Activated naive CD4-positive, alpha-beta T cell treated with anti-CD3 and anti-CD28 coated beads, Interleukin-2, amount 10 ng/mL, durations not matched to agents 7 days and 5 days (primary cell): ENCODE data around the gene ZNF525.
"Not testable (repeated sequence)": the region's sequence is repeated elsewhere in the genome, so short reads cannot be mapped to it uniquely, and the experiment has no call there.

Experiments
- CTCF ChIA-PET: fragments of 350-600 bp; sonication (Branson Sonifier 250); formaldehyde crosslinking; loops from one replicate; lab custom pipeline; 2021; ENCODE audit warnings: antibody characterized with exemption; lab: Charles Lee
- DNase-seq: peaks from one replicate; pipeline ENCODE4 v3.0.0-alpha.2; 2020
- H3K27ac Mint-ChIP-seq: one replicate; pipeline ENCODE4 v1.8.0; 2021; ENCODE audit warnings: mild to moderate bottlenecking, moderate library complexity, mixed read lengths
- H3K27me3 Mint-ChIP-seq: one replicate; pipeline ENCODE4 v1.8.0; 2021; ENCODE audit warnings: mild to moderate bottlenecking, mixed read lengths
- H3K36me3 Mint-ChIP-seq: one replicate; pipeline ENCODE4 v1.8.0; 2021; ENCODE audit warnings: mixed read lengths
- H3K4me1 Mint-ChIP-seq: one replicate; pipeline ENCODE4 v1.8.0; 2021; ENCODE audit warnings: mixed read lengths
- H3K4me3 Mint-ChIP-seq: one replicate; pipeline ENCODE4 v1.8.0; 2021; ENCODE audit warnings: mild to moderate bottlenecking, moderate library complexity, mixed read lengths
- H3K9me3 Mint-ChIP-seq: one replicate; pipeline ENCODE4 v1.8.0; 2021; ENCODE audit warnings: mixed read lengths

ZNF525 gene

DNA sequence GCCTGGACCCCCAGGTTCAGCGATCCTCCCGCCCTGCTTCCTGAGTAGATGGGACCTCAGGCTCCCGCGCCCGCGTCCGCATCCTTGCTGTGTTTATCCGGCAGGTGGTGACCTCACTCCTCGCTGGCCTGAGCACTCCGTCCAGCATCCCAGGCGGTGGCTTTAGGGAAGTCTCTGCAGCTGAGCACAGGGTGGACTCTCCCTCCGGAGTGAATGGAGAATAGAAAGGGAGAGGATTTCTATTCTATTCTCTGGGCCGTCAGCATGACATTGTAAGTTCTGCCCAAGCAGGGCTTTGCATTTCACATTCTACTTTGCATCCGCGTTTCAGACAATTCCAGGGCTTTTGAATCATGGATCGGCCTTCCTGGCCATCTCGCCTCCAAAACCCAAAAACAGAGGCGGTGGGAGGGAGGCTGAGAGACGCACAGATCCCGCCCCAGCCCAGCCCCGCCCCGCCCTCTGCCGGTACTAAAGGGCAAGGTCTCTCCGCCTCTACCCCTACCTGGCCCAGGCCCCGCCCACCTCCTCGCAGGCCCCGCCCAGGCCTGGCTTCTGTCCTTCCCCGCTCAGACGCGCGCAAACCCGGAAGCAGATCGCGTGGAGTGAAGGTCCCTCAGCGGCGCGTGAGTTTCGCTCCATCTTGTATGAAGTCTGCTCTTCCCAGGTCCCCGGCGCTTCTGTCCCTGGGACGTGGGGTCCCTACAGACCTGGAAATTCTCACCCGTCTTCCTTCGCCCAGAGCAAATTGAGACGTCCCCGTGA, at the start of gene ZNF525:
Gene ZNF525 (plus strand): TSS at position 572 of the 765 bp plus-strand sequence. CDS start 6,577 bp downstream, outside the sequence.
- Mint-ChIP-seq H3K27ac (peak within 1 kb of the TSS; percentile 93), H3K27me3 (no peaks in the 10 kb centered on the region), H3K4me1 (peaks cover 32% of the 10 kb centered on the region), H3K9me3 (peaks cover 41% of the 10 kb centered on the region), H3K36me3 (peaks cover 24% of the 10 kb centered on the region), H3K4me3 (peak within 1 kb of the TSS; percentile 93)
- DNase-seq = peak; percentile 98
- CTCF ChIA-PET = no interaction called here

DNA sequence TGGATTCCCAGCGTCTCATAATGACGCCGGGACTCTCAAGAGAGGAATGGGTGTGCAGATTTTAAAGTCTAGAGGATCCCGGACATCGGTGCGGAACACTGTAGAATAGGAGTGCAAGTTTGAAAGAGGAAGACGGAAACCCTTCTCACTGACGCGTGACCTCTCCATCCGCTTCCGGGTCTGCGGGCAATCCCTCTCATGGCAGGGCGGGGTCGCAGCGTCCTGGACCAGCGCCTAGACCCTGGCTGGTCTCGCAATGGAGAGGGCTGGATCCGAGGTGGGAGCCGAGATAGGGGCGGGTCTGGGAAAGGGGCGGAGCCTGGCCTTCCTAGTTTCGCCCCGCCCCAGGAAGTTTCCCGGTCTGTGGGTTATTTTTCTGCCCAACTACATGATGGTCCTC, 36.5 kb upstream of the ZNF525 start:
- H3K4me1 Mint-ChIP-seq = peaks cover 19% of the 10 kb centered on the region
- H3K27me3 Mint-ChIP-seq = no peaks in the 10 kb centered on the region
- H3K27ac Mint-ChIP-seq = no peak overlapping the region
- peaks cover 15% of the 10 kb centered on the region for H3K36me3 Mint-ChIP-seq
- peaks cover 43% of the 10 kb centered on the region for H3K9me3 Mint-ChIP-seq
- CTCF ChIA-PET = no interaction called here
- peak; percentile 43 for DNase-seq
- peak overlapping the region; percentile 55 for H3K4me3 Mint-ChIP-seq

DNA sequence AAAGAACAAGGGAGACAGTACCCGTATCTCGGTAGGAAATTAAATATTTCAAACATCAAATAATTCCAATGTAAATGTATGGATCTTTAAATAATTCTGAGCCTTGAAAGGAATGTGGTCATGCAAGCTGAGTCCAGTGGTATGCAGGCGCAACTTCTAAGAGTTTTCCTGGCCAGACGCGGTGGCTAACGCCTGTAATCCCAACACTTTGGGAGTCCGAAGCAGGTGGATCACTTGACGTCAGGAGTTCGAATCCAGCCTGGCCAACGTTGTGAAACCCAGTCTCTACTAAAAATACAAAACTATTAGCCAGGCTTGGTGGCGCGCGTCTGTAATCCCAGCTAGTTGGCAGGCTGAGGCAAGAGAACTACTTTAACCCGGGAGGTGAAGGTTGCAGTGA, 33.0 kb upstream of the ZNF525 start:
- DNase-seq = no peak
- Mint-ChIP-seq H3K4me1 (peaks cover 31% of the 10 kb centered on the region), H3K27me3 (no peaks in the 10 kb centered on the region), H3K9me3 (peaks cover 44% of the 10 kb centered on the region), H3K27ac (no peak overlapping the region), H3K36me3 (peaks cover 32% of the 10 kb centered on the region), H3K4me3 (peak overlapping the region; percentile 66)
- CTCF ChIA-PET = no interaction called here

DNA sequence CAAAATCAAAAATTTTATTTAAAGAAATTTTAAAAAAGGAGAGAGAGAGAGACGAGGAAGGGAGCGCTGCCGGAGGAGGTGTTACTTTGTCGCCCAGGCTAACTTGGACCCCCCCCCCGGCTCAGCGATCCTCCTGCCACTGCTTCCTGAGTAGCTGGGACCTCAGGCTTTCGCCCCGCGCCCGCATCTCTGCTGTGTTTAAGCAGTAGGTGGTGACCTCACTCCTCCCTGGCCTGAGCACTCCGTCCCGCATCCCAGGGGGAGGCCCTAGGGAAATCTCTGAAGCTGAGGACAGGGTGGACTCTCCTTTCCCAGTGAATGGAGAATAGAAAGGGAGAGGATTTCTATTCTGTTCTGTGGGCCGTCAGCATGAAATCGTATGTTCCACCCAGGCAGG, 32.4 kb upstream of the ZNF525 start:
- DNase-seq = peak; percentile 52
- H3K27ac Mint-ChIP-seq = peak overlapping the region; percentile 85
- no peaks in the 10 kb centered on the region for H3K27me3 Mint-ChIP-seq
- peaks cover 45% of the 10 kb centered on the region for H3K9me3 Mint-ChIP-seq
- H3K36me3 Mint-ChIP-seq = peaks cover 38% of the 10 kb centered on the region
- peak overlapping the region; percentile 88 for H3K4me3 Mint-ChIP-seq
- peaks cover 31% of the 10 kb centered on the region for H3K4me1 Mint-ChIP-seq
- CTCF ChIA-PET = interaction anchor here (1.0 kb wide), 1 partner anchor 137 kb away, joined by 3 read pairs; no protein-coding TSS in a partner anchor

DNA sequence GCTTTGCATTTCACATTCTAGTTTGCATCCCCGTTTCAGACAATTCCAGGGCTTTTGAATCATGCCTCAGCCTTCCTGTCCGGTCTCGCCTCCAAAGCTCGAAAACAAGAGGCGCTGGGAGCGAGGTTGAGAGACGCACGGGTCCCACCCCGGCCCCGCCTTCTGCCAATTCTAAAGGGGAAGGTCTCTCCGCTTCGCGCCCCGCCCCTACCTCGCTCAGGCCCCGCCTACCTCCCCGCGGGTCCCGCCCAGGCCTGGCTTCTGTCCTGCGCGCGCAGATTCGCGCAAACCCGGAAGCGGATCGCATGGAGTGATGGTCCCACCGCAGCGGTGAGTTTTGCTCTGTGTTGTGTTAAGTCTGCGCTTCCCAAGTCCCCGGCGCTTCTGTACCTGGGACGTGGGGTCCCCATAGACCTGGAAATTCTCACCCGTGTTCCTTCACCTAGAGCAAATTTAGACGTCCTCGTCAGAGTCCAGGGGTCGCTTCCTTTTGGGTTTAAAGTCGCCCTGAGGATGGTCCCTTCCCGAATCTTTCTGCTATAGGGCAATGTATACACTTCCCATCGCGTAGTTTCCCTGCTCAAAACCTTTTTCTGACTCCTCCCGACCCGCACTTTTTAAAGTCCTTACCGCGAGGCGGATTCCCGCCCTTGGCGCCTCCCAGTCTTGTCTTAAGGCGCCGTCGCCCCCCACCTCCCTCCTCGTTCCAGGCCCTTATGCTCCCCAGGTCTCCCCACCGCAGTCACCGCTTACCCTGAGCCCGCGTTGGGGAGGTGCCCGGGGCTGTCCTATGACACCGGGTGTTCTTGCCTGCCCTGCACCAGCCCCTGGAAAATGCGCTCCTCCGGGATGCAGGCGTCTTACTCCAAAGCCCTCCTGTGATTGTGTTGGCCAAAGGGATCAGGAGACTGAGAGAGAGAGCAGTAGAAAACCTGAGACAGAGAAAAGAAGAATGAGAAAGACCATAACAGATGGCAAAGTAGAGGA, 31.7 kb upstream of the ZNF525 start, which contains the start of gene ZNF845:
Gene ZNF845 (plus strand): TSS at position 287 of the 987 bp plus-strand sequence. CDS start 7,559 bp downstream, outside the sequence.
- CTCF ChIA-PET = interaction anchor here (1.0 kb wide), 1 partner anchor 138 kb away, joined by 3 read pairs; no protein-coding TSS in a partner anchor
- H3K27me3 Mint-ChIP-seq = no peaks in the 10 kb centered on the region
- H3K27ac Mint-ChIP-seq = peak within 1 kb of the TSS; percentile 85
- peaks cover 40% of the 10 kb centered on the region for H3K9me3 Mint-ChIP-seq
- DNase-seq = peak; percentile 96
- H3K4me1 Mint-ChIP-seq = peaks cover 28% of the 10 kb centered on the region
- H3K4me3 Mint-ChIP-seq = peak within 1 kb of the TSS; percentile 88
- H3K36me3 Mint-ChIP-seq = peaks cover 41% of the 10 kb centered on the region

DNA sequence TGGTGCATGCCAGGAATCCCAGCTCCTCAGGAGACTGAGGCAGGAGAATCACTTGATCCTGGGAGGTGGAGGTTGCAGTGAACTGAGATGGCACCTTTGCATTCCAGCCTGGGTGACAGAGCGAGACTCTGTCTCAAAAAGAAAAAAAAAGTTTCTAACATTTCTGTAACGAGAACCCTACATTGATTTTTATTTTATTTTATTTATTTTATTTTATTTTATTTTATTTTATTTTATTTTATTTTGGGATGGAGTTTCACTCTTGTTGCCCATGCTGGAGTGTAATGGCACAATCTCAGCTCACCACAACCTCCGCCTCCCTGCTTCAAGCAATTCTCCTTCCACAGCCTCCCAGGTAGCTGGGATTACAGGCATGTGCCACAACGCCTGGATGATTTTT, 21.1 kb upstream of the ZNF525 start:
- CTCF ChIA-PET, H3K4me3 Mint-ChIP-seq, H3K27ac Mint-ChIP-seq, DNase-seq, H3K27me3 Mint-ChIP-seq, H3K4me1 Mint-ChIP-seq: not testable (repeated sequence)
- Mint-ChIP-seq H3K36me3 (peaks cover 96% of the 10 kb centered on the region), H3K9me3 (peaks cover 68% of the 10 kb centered on the region)

DNA sequence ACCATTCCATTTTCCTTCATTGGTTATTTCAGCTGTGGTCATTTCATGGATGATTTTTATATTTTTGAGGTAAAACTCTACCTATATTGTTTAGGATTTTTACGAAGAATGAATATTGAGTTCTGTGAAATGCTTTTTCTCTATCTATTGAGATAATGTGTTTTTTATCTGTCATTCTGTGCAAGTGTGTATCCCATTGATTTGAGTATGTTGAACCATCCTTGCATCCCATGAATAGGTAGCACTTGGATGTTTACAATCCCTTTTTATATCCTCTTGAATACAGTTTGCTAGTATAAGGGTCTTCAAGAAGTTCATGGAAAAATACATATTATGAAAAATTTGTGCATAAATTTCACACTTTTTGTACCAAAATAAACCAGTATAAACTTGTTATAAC, 9.8 kb upstream of the ZNF525 start:
- CTCF ChIA-PET = no interaction called here
- no peak for DNase-seq
- H3K27ac Mint-ChIP-seq = no peak overlapping the region
- H3K36me3 Mint-ChIP-seq = peaks cover 44% of the 10 kb centered on the region
- H3K4me3 Mint-ChIP-seq = no peak overlapping the region
- no peaks in the 10 kb centered on the region for H3K27me3 Mint-ChIP-seq
- peaks cover 76% of the 10 kb centered on the region for H3K9me3 Mint-ChIP-seq
- no peaks in the 10 kb centered on the region for H3K4me1 Mint-ChIP-seq

DNA sequence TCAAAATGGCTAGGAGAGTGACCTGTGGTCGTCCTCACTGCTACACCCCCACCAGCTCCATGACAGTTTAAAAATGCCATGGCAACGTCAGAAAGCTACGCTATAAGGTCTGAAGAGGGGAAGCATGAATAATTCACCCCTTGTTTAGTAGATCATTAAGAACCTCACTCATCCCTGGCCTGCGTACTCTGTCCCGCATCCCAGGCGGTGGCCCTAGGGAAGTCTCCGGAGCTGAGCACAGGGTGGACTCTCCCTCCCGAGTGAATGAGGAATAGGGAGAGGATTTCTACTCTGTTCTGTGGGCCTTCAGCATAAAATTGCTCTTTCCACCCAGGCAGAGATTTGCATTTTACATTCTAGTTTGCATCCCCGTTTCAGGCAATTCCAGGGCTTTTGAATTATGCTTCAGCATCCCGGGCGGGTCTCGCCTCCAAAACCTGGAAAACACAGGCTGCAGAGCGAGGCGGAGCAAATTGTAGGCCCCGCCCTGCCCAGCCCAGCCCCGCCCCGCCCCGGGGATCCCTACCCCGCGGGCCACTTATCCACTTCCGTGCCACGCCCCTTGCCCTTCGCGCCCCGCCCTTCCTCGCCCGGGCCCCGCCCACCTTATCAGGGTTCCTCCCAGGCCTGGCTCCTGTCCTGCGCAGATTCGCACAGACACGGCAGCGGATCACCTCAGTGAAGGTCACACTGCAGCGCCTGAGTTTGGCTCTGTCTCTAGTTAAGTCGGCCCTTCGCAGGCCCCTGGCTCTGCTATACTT, 7.5 kb upstream of the ZNF525 start:
- Mint-ChIP-seq H3K9me3 (peaks cover 58% of the 10 kb centered on the region), H3K27ac (no peak overlapping the region), H3K4me3 (no peak overlapping the region), H3K4me1 (no peaks in the 10 kb centered on the region), H3K36me3 (peaks cover 22% of the 10 kb centered on the region), H3K27me3 (no peaks in the 10 kb centered on the region)
- no peak for DNase-seq
- CTCF ChIA-PET = interaction anchor here (1.0 kb wide), 1 partner anchor 163 kb away, joined by 3 read pairs; no protein-coding TSS in a partner anchor

DNA sequence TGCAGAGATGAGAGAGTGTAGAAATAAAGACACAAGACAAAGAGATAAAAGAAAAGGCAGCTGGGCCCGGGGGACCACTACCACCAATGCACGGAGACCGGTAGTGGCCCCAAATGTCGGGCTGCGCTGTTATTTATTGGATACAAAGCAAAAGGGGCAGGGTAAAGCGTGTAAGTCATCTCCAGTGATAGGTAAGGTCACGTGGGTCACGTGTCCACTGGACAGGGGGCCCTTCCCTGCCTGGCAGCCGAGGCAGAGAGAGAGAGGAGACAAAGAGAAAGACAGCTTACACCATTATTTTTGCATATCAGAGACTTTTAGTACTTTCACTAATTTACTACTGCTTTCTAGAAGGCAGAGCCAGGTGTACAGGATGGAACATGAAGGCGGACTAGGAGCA, 5.4 kb upstream of the ZNF525 start:
- Mint-ChIP-seq H3K9me3 (peaks cover 53% of the 10 kb centered on the region), H3K36me3 (peaks cover 12% of the 10 kb centered on the region)
- H3K27me3 Mint-ChIP-seq, H3K4me3 Mint-ChIP-seq, H3K4me1 Mint-ChIP-seq, H3K27ac Mint-ChIP-seq, CTCF ChIA-PET, DNase-seq: not testable (repeated sequence)

DNA sequence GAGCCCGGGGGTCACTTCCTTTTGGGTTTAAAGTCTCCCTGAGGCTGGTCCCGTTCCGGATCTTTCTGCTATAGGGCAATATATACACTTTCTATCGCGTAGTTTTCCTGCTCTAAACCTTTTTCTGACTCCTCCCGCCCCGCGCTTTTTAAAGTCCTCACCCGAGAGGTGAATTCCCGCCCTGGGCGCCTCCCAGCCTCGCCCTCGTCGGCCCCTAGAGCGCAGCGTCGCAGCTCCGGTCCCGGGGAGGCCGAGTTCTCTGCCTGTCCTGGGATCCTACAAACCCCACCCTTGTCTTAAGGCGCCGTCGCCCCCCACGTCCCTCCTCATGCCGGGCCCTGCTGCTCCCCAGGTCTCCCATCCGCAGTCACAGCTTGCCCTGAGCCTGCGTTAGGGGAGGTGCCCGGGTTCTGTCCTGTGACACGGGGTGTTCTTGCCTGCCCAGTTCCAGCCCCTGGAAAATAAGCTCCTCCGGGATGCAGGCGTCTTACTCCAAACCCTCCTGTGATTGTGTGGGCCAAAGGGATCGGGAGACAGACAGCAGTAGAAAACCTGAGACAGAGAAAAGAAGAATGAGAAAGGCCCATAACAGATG, 491 bp downstream of the ZNF525 start:
- peak overlapping the region; percentile 93 for H3K27ac Mint-ChIP-seq
- H3K4me1 Mint-ChIP-seq = peaks cover 32% of the 10 kb centered on the region
- H3K9me3 Mint-ChIP-seq = peaks cover 43% of the 10 kb centered on the region
- H3K27me3 Mint-ChIP-seq = no peaks in the 10 kb centered on the region
- H3K36me3 Mint-ChIP-seq = peaks cover 28% of the 10 kb centered on the region
- H3K4me3 Mint-ChIP-seq = peak overlapping the region; percentile 93
- peak; percentile 57 for DNase-seq
- CTCF ChIA-PET = no interaction called here

DNA sequence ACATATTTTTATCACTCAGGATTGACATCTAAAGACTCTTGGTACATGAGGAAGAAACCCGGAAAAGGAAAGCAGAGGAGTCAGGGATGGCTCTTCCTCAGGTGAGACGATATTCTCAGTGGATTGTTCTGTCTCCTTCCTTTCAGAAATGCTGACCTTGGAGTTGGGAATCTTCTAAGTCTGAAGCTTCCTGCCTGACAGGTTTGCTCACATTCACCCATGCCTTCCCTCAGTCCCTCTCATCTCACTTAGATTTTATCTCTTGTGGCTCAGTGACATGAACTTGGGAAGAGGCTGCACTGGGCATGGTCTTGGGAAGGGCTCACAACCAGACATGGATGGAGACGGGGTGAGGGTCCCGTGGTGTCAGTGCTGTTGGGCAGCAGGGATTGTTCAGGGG, 6.7 kb downstream of the ZNF525 start:
- Mint-ChIP-seq H3K9me3 (peaks cover 42% of the 10 kb centered on the region), H3K4me1 (peaks cover 8% of the 10 kb centered on the region), H3K36me3 (peaks cover 67% of the 10 kb centered on the region), H3K27ac (no peak overlapping the region), H3K4me3 (no peak overlapping the region), H3K27me3 (no peaks in the 10 kb centered on the region)
- DNase-seq = no peak
- CTCF ChIA-PET = no interaction called here

DNA sequence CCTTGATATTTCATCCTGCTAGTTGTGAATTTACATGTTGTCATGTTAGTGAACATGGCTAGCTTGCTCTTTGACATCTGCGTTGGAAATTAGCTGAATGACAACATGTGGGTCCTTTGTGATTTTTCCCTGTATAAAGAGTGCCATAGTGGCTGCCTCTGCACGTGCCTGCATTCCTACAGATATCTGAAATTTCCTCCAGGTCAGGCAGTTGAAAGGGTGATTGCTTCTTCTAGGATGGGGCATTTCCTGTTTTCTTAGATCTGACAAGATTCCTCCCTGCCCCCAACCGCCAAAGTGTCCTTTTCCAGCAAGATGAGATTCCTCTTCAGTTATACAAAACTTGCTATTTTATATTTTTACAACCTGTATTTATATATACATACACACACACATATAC, 8.8 kb downstream of the ZNF525 start:
- Mint-ChIP-seq H3K27ac (no peak overlapping the region), H3K4me1 (no peaks in the 10 kb centered on the region), H3K36me3 (peaks cover 73% of the 10 kb centered on the region), H3K4me3 (no peak overlapping the region), H3K27me3 (no peaks in the 10 kb centered on the region), H3K9me3 (peaks cover 40% of the 10 kb centered on the region)
- no peak for DNase-seq
- CTCF ChIA-PET = no interaction called here

DNA sequence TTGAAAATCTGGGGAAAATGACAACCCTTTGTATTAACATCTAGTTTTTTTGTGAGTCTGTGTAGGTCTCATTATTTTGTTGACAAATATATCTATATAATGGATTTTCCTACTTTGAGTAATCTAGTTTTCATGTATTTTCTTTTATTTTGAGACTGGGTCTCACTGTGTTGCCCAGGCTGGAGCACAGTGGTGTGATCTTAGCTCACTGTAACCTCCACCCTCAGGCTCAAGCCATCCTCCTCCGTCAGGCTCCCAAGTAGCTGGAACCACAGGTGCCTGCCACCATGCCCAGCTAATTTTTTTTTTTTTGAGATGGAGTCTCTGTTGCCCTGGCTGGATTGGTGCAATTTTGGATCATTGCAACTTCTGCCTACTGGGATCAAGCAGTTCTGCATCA, 9.2 kb downstream of the ZNF525 start:
- peaks cover 41% of the 10 kb centered on the region for H3K9me3 Mint-ChIP-seq
- peaks cover 76% of the 10 kb centered on the region for H3K36me3 Mint-ChIP-seq
- no peak for DNase-seq
- CTCF ChIA-PET = no interaction called here
- H3K4me1 Mint-ChIP-seq = no peaks in the 10 kb centered on the region
- H3K4me3 Mint-ChIP-seq = no peak overlapping the region
- no peak overlapping the region for H3K27ac Mint-ChIP-seq
- H3K27me3 Mint-ChIP-seq = no peaks in the 10 kb centered on the region
